Activated naive CD4-positive, alpha-beta T cell treated with anti-CD3 and anti-CD28 coated beads for 36 hours (primary cell): ENCODE data around the gene LHFPL4. TPM values are rescaled to one million over a fixed set of nuclear protein-coding genes. Genes with fewer than 3 reads are reported as not detected.
"Not testable (repeated sequence)": the region's sequence is repeated elsewhere in the genome, so short reads cannot be mapped to it uniquely, and the experiment has no call there.

Experiments
- CTCF ChIA-PET: fragments of 350-600 bp; sonication (Branson Sonifier 250); formaldehyde crosslinking; loops from one replicate; lab custom pipeline; 2021; ENCODE audit warnings: antibody characterized with exemption; lab: Charles Lee
- DNase-seq: peaks from one replicate; pipeline ENCODE4 v3.0.0-alpha.2; 2020
- H3K27ac Mint-ChIP-seq: one replicate; pipeline ENCODE4 v1.8.0; 2021; ENCODE audit warnings: mild to moderate bottlenecking, mixed read lengths
- H3K27me3 Mint-ChIP-seq: one replicate; pipeline ENCODE4 v1.8.0; 2021; ENCODE audit warnings: low read depth, mixed read lengths
- H3K36me3 Mint-ChIP-seq: one replicate; pipeline ENCODE4 v1.8.0; 2021; ENCODE audit warnings: low read depth, mixed read lengths
- H3K4me1 Mint-ChIP-seq: one replicate; pipeline ENCODE4 v1.8.0; 2021; ENCODE audit warnings: low read depth, mixed read lengths
- H3K4me3 Mint-ChIP-seq: one replicate; pipeline ENCODE4 v1.8.0; 2021; ENCODE audit warnings: mild to moderate bottlenecking, moderate library complexity, mixed read lengths
- H3K9me3 Mint-ChIP-seq: one replicate; pipeline ENCODE4 v1.8.0; 2021; ENCODE audit warnings: mixed read lengths
- intact Hi-C: fragments of 100-400 bp; cut with micrococcal nuclease; formaldehyde crosslinking; loops from one replicate; pipeline ENCODE4 v1.15.1; 2023
- total RNA-seq, 2 experiments: library from RNA; stranded (reverse); gene quantifications; one replicate each; pipeline ENCODE4 v1.2.3, GENCODE V29; 2021

Gene LHFPL4
- total RNA-seq, result not detected

- Mint-ChIP-seq H3K4me1 (peaks cover 11% of the 10 kb centered on the region), H3K27me3 (peaks cover 47% of the 10 kb centered on the region), H3K4me3 (no peak within 1 kb of the TSS), H3K27ac (no peak within 1 kb of the TSS), H3K9me3 (peaks cover 2% of the 10 kb centered on the region), H3K36me3 (no peaks in the 10 kb centered on the region)
- intact Hi-C loops, result no loop called here
- DNase-seq, result no peak
- CTCF ChIA-PET, result interaction anchor here (0.6 kb wide), 1 partner anchor 60 kb away, joined by 3 read pairs; no protein-coding TSS in a partner anchor
These were observed at the start of gene LHFPL4 for GRCh38 chr3:9553021-9553947. TSS of gene LHFPL4 (minus strand) at chr3:9553822. CDS start at chr3:9552679, 1,143 bp downstream.

DNA sequence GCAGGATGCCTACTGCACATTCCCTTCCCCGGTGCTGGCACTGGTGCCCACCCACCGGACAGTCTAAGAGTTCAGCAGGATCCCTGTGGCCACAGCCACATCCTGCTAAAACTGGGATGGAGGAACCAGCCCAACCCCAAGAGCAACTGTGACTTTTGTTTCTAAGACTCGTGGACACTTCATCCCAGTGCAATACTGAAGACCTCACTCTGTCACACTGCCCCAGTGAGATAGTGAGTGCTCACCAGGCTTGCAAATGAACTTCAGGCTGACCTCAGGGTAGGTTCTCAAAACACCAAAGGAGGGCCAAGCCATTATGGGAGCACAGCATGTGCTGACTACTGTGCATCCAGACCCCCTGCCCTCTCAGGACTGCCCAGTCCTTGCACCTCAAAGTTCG lies 49.0 kb upstream of the LHFPL4 start:
- intact Hi-C loops, result no loop called here
- H3K9me3 Mint-ChIP-seq, result peaks cover 8% of the 10 kb centered on the region
- CTCF ChIA-PET, result no interaction called here
- H3K27ac Mint-ChIP-seq, result no peak overlapping the region
- peaks cover 43% of the 10 kb centered on the region for H3K27me3 Mint-ChIP-seq
- H3K36me3 Mint-ChIP-seq, result peaks cover 2% of the 10 kb centered on the region
- peaks cover 2% of the 10 kb centered on the region for H3K4me1 Mint-ChIP-seq
- no peak overlapping the region for H3K4me3 Mint-ChIP-seq
- DNase-seq, result no peak

DNA sequence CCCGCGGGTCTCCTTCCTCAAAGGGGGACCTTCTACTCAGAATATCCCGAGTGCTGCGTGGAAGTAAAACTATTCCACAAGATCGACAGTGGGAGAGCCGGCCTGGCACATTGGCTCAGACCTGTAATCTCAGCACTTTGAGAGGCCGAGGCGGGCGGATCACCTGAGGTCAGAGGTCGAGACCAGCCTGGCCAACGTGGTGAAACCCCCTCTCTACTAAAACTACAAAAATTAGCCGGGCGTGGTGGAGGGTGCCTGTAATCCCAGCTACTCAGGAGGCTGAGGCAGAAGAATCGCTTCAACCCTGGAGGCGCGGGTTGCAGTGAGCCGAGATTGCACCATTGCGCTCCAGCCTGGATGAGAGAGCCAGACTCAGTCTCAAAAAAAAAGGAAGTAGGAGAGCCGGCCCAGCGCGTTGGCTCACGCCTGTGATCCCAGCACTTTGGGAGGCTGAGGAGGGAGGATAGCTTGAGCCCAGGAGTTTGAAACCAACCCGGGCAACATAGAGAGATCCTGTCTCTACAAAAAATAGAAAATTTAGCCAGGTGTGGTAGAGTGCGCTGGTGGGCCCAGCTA lies 47.5 kb upstream of the LHFPL4 start:
- H3K36me3 Mint-ChIP-seq, CTCF ChIA-PET, DNase-seq, H3K4me3 Mint-ChIP-seq, H3K4me1 Mint-ChIP-seq, H3K27ac Mint-ChIP-seq, H3K9me3 Mint-ChIP-seq, intact Hi-C loops: not testable (repeated sequence)
- peaks cover 41% of the 10 kb centered on the region for H3K27me3 Mint-ChIP-seq

DNA sequence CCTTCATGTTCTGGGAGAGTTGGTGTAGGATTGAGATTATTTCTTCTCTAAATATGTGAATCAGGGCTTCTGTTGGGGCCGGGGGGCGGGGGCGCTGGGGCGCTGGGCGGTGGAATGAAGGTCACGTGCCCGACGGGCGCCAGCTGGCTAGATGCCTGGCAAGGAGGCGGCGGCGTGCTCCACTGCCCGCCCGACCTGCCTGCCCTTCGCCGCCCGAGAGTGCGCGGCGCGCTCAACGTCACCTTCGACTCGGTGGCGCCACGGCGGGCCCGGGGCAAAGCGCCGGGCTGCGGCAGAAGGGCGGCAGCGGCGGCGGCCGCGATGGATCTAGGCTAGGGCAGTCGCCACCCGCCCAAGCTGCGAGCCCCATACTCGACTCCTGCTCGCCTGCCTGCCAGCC lies 47.0 kb upstream of the LHFPL4 start:
- Mint-ChIP-seq H3K36me3 (no peaks in the 10 kb centered on the region), H3K9me3 (peaks cover 6% of the 10 kb centered on the region), H3K27me3 (peaks cover 40% of the 10 kb centered on the region), H3K4me1 (peaks cover 2% of the 10 kb centered on the region), H3K27ac (no peak overlapping the region), H3K4me3 (peak overlapping the region; percentile 15)
- intact Hi-C loops, result no loop called here
- CTCF ChIA-PET, result no interaction called here
- peak; percentile 8 for DNase-seq

- Mint-ChIP-seq H3K36me3 (no peaks in the 10 kb centered on the region), H3K4me3 (no peak overlapping the region), H3K9me3 (no peaks in the 10 kb centered on the region), H3K27ac (no peak overlapping the region), H3K4me1 (peaks cover 2% of the 10 kb centered on the region), H3K27me3 (peaks cover 35% of the 10 kb centered on the region)
- CTCF ChIA-PET, result no interaction called here
- no peak for DNase-seq
- intact Hi-C loops, result no loop called here
These were observed 45.3 kb upstream of the LHFPL4 start for GRCh38 chr3:9598783-9599387.

- CTCF ChIA-PET, result interaction anchor here (0.6 kb wide), 1 partner anchor 90 kb away, joined by 6 read pairs; no protein-coding TSS in a partner anchor
- H3K4me3 Mint-ChIP-seq, result no peak overlapping the region
- no peaks in the 10 kb centered on the region for H3K36me3 Mint-ChIP-seq
- peaks cover 18% of the 10 kb centered on the region for H3K27me3 Mint-ChIP-seq
- H3K9me3 Mint-ChIP-seq, result no peaks in the 10 kb centered on the region
- H3K27ac Mint-ChIP-seq, result no peak overlapping the region
- peaks cover 2% of the 10 kb centered on the region for H3K4me1 Mint-ChIP-seq
- intact Hi-C loops, result no loop called here
- DNase-seq, result no peak
These were observed 42.3 kb upstream of the LHFPL4 start for GRCh38 chr3:9595877-9596276.

GRCh38 chr3:9591781-9592180 lies 38.2 kb upstream of the LHFPL4 start:
- CTCF ChIA-PET, result interaction anchor here (0.6 kb wide), 1 partner anchor 287 kb away, joined by 4 read pairs; no protein-coding TSS in a partner anchor
- intact Hi-C loops, H3K4me1 Mint-ChIP-seq: not testable (repeated sequence)

GRCh38 chr3:9590282-9590791 lies 36.7 kb upstream of the LHFPL4 start:
- intact Hi-C loops, result no loop called here
- H3K4me3 Mint-ChIP-seq, result no peak overlapping the region
- no peak for DNase-seq
- CTCF ChIA-PET, result no interaction called here
- no peaks in the 10 kb centered on the region for H3K9me3 Mint-ChIP-seq
- no peaks in the 10 kb centered on the region for H3K36me3 Mint-ChIP-seq
- no peaks in the 10 kb centered on the region for H3K4me1 Mint-ChIP-seq
- peaks cover 10% of the 10 kb centered on the region for H3K27me3 Mint-ChIP-seq
- H3K27ac Mint-ChIP-seq, result no peak overlapping the region

More at GRCh38 chr3:9591781-9592180, 38.2 kb upstream of the LHFPL4 start:
- H3K27me3 Mint-ChIP-seq, H3K27ac Mint-ChIP-seq, H3K9me3 Mint-ChIP-seq, DNase-seq, H3K4me3 Mint-ChIP-seq, H3K36me3 Mint-ChIP-seq: not testable (repeated sequence)

DNA sequence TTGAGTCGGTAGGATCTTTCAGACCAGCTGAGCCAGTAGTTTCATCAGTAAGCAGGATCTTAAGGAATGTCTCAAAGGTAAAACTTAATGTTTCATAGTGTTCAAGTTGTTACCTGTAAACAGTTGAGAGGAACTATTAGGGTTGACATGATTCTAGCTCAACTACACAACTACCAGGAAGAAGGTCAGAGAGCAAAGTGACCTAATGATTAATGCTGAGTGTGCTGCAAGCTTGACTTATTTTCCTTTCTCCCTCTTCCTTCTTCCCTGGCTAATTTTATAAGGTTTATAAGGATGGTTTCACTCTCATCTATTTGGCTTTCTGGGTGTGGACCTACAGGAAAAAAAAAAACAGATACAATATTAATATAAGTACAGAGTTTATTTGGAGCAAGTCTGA lies 30.2 kb upstream of the LHFPL4 start:
- Mint-ChIP-seq H3K36me3 (no peaks in the 10 kb centered on the region), H3K4me3 (no peak overlapping the region), H3K9me3 (peaks cover 8% of the 10 kb centered on the region), H3K27ac (no peak overlapping the region), H3K4me1 (no peaks in the 10 kb centered on the region), H3K27me3 (no peaks in the 10 kb centered on the region)
- CTCF ChIA-PET, result interaction anchor here (0.6 to 0.7 kb wide), 2 partner anchors 67 to 194 kb away, joined by 3 to 4 read pairs; no protein-coding TSS in a partner anchor
- intact Hi-C loops, result no loop called here
- no peak for DNase-seq

GRCh38 chr3:9583371-9583770 lies 29.7 kb upstream of the LHFPL4 start:
- intact Hi-C loops, result no loop called here
- H3K4me1 Mint-ChIP-seq, result no peaks in the 10 kb centered on the region

GRCh38 chr3:9582332-9582731 lies 28.7 kb upstream of the LHFPL4 start:
- no peak for DNase-seq
- intact Hi-C loops, result no loop called here
- H3K4me3 Mint-ChIP-seq, result no peak overlapping the region

More at GRCh38 chr3:9583371-9583770, 29.7 kb upstream of the LHFPL4 start:
- DNase-seq, result no peak
- peaks cover 8% of the 10 kb centered on the region for H3K9me3 Mint-ChIP-seq
- H3K36me3 Mint-ChIP-seq, result no peaks in the 10 kb centered on the region
- CTCF ChIA-PET, result interaction anchor here (0.6 kb wide), 1 partner anchor 66 kb away, joined by 4 read pairs; no protein-coding TSS in a partner anchor
- H3K4me3 Mint-ChIP-seq, result no peak overlapping the region
- H3K27ac Mint-ChIP-seq, result no peak overlapping the region
- H3K27me3 Mint-ChIP-seq, result no peaks in the 10 kb centered on the region

GRCh38 chr3:9581742-9582141 lies 28.1 kb upstream of the LHFPL4 start:
- Mint-ChIP-seq H3K36me3 (no peaks in the 10 kb centered on the region), H3K4me3 (no peak overlapping the region), H3K4me1 (no peaks in the 10 kb centered on the region), H3K27ac (no peak overlapping the region), H3K9me3 (peaks cover 8% of the 10 kb centered on the region), H3K27me3 (peaks cover 2% of the 10 kb centered on the region)
- CTCF ChIA-PET, result interaction anchor here (1.5 kb wide), 1 partner anchor 145 kb away, joined by 3 read pairs; no protein-coding TSS in a partner anchor
- intact Hi-C loops, result no loop called here
- DNase-seq, result no peak

More at GRCh38 chr3:9582332-9582731, 28.7 kb upstream of the LHFPL4 start:
- CTCF ChIA-PET, result interaction anchor here (1.5 kb wide), 1 partner anchor 145 kb away, joined by 3 read pairs; no protein-coding TSS in a partner anchor
- Mint-ChIP-seq H3K27me3 (no peaks in the 10 kb centered on the region), H3K27ac (no peak overlapping the region), H3K9me3 (peaks cover 8% of the 10 kb centered on the region), H3K36me3 (no peaks in the 10 kb centered on the region), H3K4me1 (no peaks in the 10 kb centered on the region)
